HepG2 (cell line): Measurements from ENCODE around the gene SCAF8. TPM values are rescaled to one million over a fixed set of nuclear protein-coding genes. Genes with fewer than 3 reads are reported as not detected.

ENCODE experiments used
- AKAP8 ChIP-seq: sonication (generic); formaldehyde crosslinking; IDR thresholded peaks from 2 replicates; pipeline ENCODE4 v1.5.1; 2020; ENCODE audit warnings: mild to moderate bottlenecking, missing genetic modification reagents
- CHD4 ChIP-seq: fragments of 200-600 bp; sonication (generic); IDR thresholded peaks from 2 replicates; pipeline ENCODE4 v1.7.0; 2017; ENCODE audit warnings: mild to moderate bottlenecking, low read length, borderline replicate concordance
- GTF2F1 ChIP-seq: fragments of 150-350 bp; IDR thresholded peaks from 2 replicates; pipeline ENCODE4 v1.6.1; 2014; ENCODE audit warnings: low read length
- GZF1 ChIP-seq: sonication (generic); formaldehyde crosslinking; IDR thresholded peaks from 2 replicates; pipeline ENCODE4 v1.5.1; 2020; ENCODE audit warnings: mild to moderate bottlenecking, missing genetic modification reagents
- REPIN1 ChIP-seq: sonication (generic); formaldehyde crosslinking; IDR thresholded peaks from 2 replicates; pipeline ENCODE4 v1.8.0; 2022; ENCODE audit warnings: missing genetic modification reagents, low read depth, mild to moderate bottlenecking, borderline replicate concordance
- RXRB ChIP-seq: IDR thresholded peaks from 2 replicates; pipeline ENCODE4 v1.6.1; 2016; ENCODE audit warnings: borderline replicate concordance, missing genetic modification reagents, missing compliant biosample characterization
- SOX6 ChIP-seq, 2 experiments: fragments of 450-650 bp in 1 of 2; sonication (generic) in 1 of 2; formaldehyde crosslinking in 1 of 2; IDR thresholded peaks; 2 replicates each; pipeline versions ENCODE4 v1.4.0 to v1.6.1; 2017 to 2020; ENCODE audit warnings: antibody characterized with exemption in 1 of 2, mild to moderate bottlenecking in 1 of 2, missing genetic modification reagents in 1 of 2
- STAG1 ChIP-seq: sonication (generic); formaldehyde crosslinking; IDR thresholded peaks from 2 replicates; pipeline ENCODE4 v1.4.0; 2020; ENCODE audit warnings: missing genetic modification reagents
- TARDBP ChIP-seq: sonication (generic); formaldehyde crosslinking; IDR thresholded peaks from 2 replicates; pipeline ENCODE4 v1.8.0; 2022; ENCODE audit warnings: mild to moderate bottlenecking, missing genetic modification reagents
- TCF7L2 ChIP-seq: IDR thresholded peaks from 2 replicates; pipeline ENCODE4 v1.6.1; 2011; ENCODE audit warnings: mild to moderate bottlenecking, low read depth, low read length, moderate library complexity
- WIZ ChIP-seq: sonication (generic); formaldehyde crosslinking; IDR thresholded peaks from 2 replicates; pipeline ENCODE4 v1.5.1; 2020; ENCODE audit warnings: mild to moderate bottlenecking, missing genetic modification reagents
- ZBTB20 ChIP-seq: sonication (generic); formaldehyde crosslinking; IDR thresholded peaks from 2 replicates; pipeline ENCODE4 v1.8.1; 2023; ENCODE audit warnings: missing genetic modification reagents, low read depth, mild to moderate bottlenecking, borderline replicate concordance
- ZFP36 ChIP-seq: fragments of 150-350 bp; IDR thresholded peaks from 2 replicates; pipeline ENCODE4 v1.6.1; 2018; ENCODE audit warnings: borderline replicate concordance, low read length, low read depth; ENCODE audit not compliant: partially characterized antibody
- ZNF274 ChIP-seq: sonication (generic); formaldehyde crosslinking; IDR thresholded peaks from 2 replicates; pipeline ENCODE4 v1.5.1; 2020; ENCODE audit warnings: mild to moderate bottlenecking, missing genetic modification reagents
- ZNF567 ChIP-seq: sonication (generic); formaldehyde crosslinking; IDR thresholded peaks from 2 replicates; pipeline ENCODE4 v1.8.1; 2023; ENCODE audit warnings: mild to moderate bottlenecking, missing genetic modification reagents, borderline replicate concordance
- ZNF672 ChIP-seq: sonication (generic); formaldehyde crosslinking; IDR thresholded peaks from 2 replicates; pipeline ENCODE4 v1.8.1; 2022; ENCODE audit warnings: missing genetic modification reagents
- ZNF703 ChIP-seq: sonication (generic); formaldehyde crosslinking; IDR thresholded peaks from 2 replicates; pipeline ENCODE4 v1.5.1; 2020; ENCODE audit warnings: missing genetic modification reagents, mild to moderate bottlenecking, moderate library complexity, borderline replicate concordance
- ZNF713 ChIP-seq: sonication (generic); formaldehyde crosslinking; IDR thresholded peaks from 2 replicates; pipeline ENCODE4 v1.4.0; 2020; ENCODE audit warnings: mild to moderate bottlenecking, missing genetic modification reagents
- ZNF878 ChIP-seq: sonication (generic); formaldehyde crosslinking; IDR thresholded peaks from 2 replicates; pipeline ENCODE4 v1.8.1; 2023; ENCODE audit warnings: mild to moderate bottlenecking, missing genetic modification reagents, moderate library complexity
- polyA plus RNA-seq, 8 experiments: library from polyadenylated mRNA; depleted of rRNA in 3 of 8; stranded (reverse) in 7 of 8; unstranded in 1 of 8; fragments of >200 nt; fragmentation: Illumina TruSeq in 4 of 8; extraction: Trizol in 4 of 8; gene quantifications; 2 replicates each; pipeline versions ENCODE4 v1.2.1 to v1.2.3, GENCODE V29; 2011 to 2016; ENCODE audit warnings: low read depth in 4 of 8, missing spikeins in 1 of 8, mixed read lengths in 1 of 8; ENCODE audit not compliant: insufficient read depth in 1 of 8
- total RNA-seq, 5 experiments: library from RNA; depleted of rRNA; stranded (reverse); fragments of >200 nt; fragmentation: Illumina TruSeq; extraction: Trizol; gene quantifications; 2 replicates each; pipeline ENCODE4 v1.2.3, GENCODE V29; 2016; ENCODE audit warnings: low read depth in 1 of 5
- TF ChIP-seq, protein P1 (sequence below): sonication (generic); formaldehyde crosslinking; IDR thresholded peaks from 2 replicates; pipeline ENCODE4 v1.5.0; 2020; ENCODE audit warnings: missing genetic modification reagents
- TF ChIP-seq, protein P2 (sequence below): sonication (generic); formaldehyde crosslinking; IDR thresholded peaks from 2 replicates; pipeline ENCODE4 v1.8.0; 2022; ENCODE audit warnings: missing genetic modification reagents, mild to moderate bottlenecking, inconsistent platforms, borderline replicate concordance
- TF ChIP-seq, protein P3 (sequence below), 2 experiments: sonication (generic) in 1 of 2; formaldehyde crosslinking in 1 of 2; IDR thresholded peaks; 2 replicates each; pipeline versions ENCODE4 v1.4.0 to v1.6.1; 2018 to 2020; ENCODE audit warnings: missing genetic modification reagents in 2 of 2, borderline replicate concordance in 1 of 2, low read depth in 1 of 2, mild to moderate bottlenecking in 1 of 2, missing biosample characterization in 1 of 2
- TF ChIP-seq, protein P4 (sequence below): sonication (generic); formaldehyde crosslinking; IDR thresholded peaks from 2 replicates; pipeline ENCODE4 v1.8.0; 2023; ENCODE audit warnings: mild to moderate bottlenecking, missing genetic modification reagents
- TF ChIP-seq, protein P5 (sequence below): sonication (generic); formaldehyde crosslinking; IDR thresholded peaks from 2 replicates; pipeline ENCODE4 v1.4.0; 2020; ENCODE audit warnings: missing genetic modification reagents

The SCAF8 gene
- total and polyA plus RNA-seq, 2 of the 13 experiments (the other 11 are each of a cell fraction or from before 2014, with no cell fraction given), result 15.3 to 40.8 TPM

DNA sequence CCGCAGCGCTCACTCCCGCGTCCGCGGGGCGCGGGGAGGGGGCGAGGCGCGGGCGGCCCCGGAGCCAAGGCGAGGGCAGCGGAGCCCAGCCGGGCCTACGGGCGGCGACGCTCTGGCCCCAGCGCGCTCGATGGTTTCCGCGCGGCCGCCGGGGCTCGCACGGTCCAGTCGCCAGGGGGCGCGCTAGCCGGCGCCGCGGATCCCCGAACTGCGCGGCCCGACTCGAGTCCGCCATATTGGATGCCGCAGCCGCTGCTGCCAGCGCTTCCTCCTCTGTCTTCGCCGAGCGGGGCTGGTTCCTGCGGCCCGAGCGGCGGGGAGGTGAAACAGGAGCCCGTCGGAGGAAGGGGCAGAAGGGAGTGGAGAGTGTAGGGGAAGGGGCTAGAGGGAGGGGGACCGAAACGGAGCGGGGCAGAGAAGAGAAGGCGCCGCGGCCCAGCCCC is at the start of gene SCAF8 (continued):
- no peak for TF ChIP-seq SOX6 (IDR thresholded peaks at IDR 0.05)
- peak; percentile 30; the same call in 1 of the 2 replicates for TF ChIP-seq SOX6 (CRISPR knock-in tag; IDR thresholded peaks at IDR 0.05)
- TF ChIP-seq ZNF672 (CRISPR knock-in tag), result peak; percentile 81; the same call in 1 of the 2 replicates
- TF ChIP-seq, protein P1, sequence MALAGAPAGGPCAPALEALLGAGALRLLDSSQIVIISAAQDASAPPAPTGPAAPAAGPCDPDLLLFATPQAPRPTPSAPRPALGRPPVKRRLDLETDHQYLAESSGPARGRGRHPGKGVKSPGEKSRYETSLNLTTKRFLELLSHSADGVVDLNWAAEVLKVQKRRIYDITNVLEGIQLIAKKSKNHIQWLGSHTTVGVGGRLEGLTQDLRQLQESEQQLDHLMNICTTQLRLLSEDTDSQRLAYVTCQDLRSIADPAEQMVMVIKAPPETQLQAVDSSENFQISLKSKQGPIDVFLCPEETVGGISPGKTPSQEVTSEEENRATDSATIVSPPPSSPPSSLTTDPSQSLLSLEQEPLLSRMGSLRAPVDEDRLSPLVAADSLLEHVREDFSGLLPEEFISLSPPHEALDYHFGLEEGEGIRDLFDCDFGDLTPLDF (CRISPR knock-in tag), result peak; percentile 53
- 0 out of 2 replicates have a peak, but pooled peaks have one; percentile 43 for TF ChIP-seq ZNF567 (CRISPR knock-in tag)
- TF ChIP-seq WIZ (CRISPR knock-in tag), result no peak; the same call in 1 of the 2 replicates
- no peak for TF ChIP-seq CHD4
- peak; percentile 36; the same call in 1 of the 2 replicates for TF ChIP-seq ZNF878 (CRISPR knock-in tag)
- no peak for TF ChIP-seq ZFP36
- peak; percentile 75 for TF ChIP-seq REPIN1 (CRISPR knock-in tag)
- no peak for TF ChIP-seq ZBTB20 (CRISPR knock-in tag)
- TF ChIP-seq, protein P2, sequence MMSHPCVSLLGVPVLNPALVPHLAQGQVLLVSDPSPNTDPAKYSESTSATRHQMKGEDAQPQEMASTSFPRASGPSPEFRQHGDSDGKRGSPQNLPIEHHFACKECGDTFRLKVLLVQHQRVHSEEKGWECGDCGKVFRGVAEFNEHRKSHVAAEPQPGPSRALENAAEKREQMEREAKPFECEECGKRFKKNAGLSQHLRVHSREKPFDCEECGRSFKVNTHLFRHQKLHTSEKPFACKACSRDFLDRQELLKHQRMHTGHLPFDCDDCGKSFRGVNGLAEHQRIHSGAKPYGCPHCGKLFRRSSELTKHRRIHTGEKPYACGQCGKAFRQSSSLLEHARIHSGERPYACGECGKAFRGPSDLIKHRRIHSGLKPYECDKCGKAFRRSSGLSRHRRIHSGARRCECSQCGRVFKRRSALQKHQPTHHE, result peak; percentile 55; the same call in 1 of the 2 replicates
- no peak for TF ChIP-seq ZNF713
- peak; percentile 59 for TF ChIP-seq STAG1 (CRISPR knock-in tag)
- TF ChIP-seq, protein P3, sequence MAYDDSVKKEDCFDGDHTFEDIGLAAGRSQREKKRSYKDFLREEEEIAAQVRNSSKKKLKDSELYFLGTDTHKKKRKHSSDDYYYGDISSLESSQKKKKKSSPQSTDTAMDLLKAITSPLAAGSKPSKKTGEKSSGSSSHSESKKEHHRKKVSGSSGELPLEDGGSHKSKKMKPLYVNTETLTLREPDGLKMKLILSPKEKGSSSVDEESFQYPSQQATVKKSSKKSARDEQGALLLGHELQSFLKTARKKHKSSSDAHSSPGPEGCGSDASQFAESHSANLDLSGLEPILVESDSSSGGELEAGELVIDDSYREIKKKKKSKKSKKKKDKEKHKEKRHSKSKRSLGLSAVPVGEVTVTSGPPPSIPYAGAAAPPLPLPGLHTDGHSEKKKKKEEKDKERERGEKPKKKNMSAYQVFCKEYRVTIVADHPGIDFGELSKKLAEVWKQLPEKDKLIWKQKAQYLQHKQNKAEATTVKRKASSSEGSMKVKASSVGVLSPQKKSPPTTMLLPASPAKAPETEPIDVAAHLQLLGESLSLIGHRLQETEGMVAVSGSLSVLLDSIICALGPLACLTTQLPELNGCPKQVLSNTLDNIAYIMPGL (CRISPR knock-in tag; IDR thresholded peaks at IDR 0.05; ENCODE audit: borderline replicate concordance in 1 of 2, low read depth in 1 of 2), result peak; percentile 98 to 99
- no peak for TF ChIP-seq GZF1
- TF ChIP-seq ZNF274 (CRISPR knock-in tag), result peak; percentile 56; the same call in 1 of the 2 replicates
- peak; percentile 52; the same call in 1 of the 2 replicates for TF ChIP-seq AKAP8
- TF ChIP-seq, protein P4, sequence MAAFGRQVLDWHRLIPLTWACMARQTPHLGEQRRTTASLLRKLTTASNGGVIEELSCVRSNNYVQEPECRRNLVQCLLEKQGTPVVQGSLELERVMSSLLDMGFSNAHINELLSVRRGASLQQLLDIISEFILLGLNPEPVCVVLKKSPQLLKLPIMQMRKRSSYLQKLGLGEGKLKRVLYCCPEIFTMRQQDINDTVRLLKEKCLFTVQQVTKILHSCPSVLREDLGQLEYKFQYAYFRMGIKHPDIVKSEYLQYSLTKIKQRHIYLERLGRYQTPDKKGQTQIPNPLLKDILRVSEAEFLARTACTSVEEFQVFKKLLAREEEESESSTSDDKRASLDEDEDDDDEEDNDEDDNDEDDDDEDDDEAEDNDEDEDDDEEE (CRISPR knock-in tag), result 0 out of 2 replicates have a peak, but pooled peaks have one; percentile 20
- TF ChIP-seq GTF2F1, result no peak
- no peak for TF ChIP-seq TCF7L2
- no peak for TF ChIP-seq ZNF703 (CRISPR knock-in tag)
- TF ChIP-seq TARDBP (CRISPR knock-in tag), result peak; percentile 79; the same call in 1 of the 2 replicates
- TF ChIP-seq, protein P5, sequence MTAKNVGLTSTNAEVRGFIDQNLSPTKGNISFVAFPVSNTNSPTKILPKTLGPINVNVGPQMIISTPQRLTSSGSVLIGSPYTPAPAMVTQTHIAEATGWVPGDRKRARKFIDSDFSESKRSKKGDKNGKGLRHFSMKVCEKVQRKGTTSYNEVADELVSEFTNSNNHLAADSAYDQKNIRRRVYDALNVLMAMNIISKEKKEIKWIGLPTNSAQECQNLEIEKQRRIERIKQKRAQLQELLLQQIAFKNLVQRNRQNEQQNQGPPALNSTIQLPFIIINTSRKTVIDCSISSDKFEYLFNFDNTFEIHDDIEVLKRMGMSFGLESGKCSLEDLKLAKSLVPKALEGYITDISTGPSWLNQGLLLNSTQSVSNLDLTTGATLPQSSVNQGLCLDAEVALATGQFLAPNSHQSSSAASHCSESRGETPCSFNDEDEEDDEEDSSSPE, result peak; percentile 64
- TF ChIP-seq RXRB, result no peak
